Small intestine (tissue), 7 donors: ENCODE results near the gene RGS16. TPM values are rescaled to one million over a fixed set of nuclear protein-coding genes. Genes with fewer than 3 reads are reported as not detected.
A peak's percentile ranks its signal among the peaks of the same experiment; 100 is the strongest.
"Not testable (repeated sequence)": the region's sequence is repeated elsewhere in the genome, so short reads cannot be mapped to it uniquely, and the experiment has no call there.

Source experiments
- DNase-seq, 2 donors: peaks; one replicate each; pipeline versions ENCODE4 v3.0.0 to v3.0.0-alpha.2; 2013
- FAIRE-seq: peaks from 2 replicates; lab custom pipeline; 2012; peaks lifted over from hg19 to GRCh38; lab: Jason Lieb, UNC
- H3K27ac ChIP-seq, 3 donors: one replicate each; pipeline ENCODE4 v1.5.1; 2013; ENCODE audit warnings: low read length in 2 of 3, mild to moderate bottlenecking in 2 of 3, control low read depth in 1 of 3, inconsistent platforms in 1 of 3, low read depth in 1 of 3, moderate library complexity in 1 of 3
- H3K27me3 ChIP-seq, 3 donors: one replicate each; pipeline ENCODE4 v1.6.1; 2013; ENCODE audit warnings: low read length in 3 of 3, inconsistent platforms in 1 of 3; ENCODE audit not compliant: control insufficient read depth in 3 of 3, insufficient read depth in 3 of 3
- H3K36me3 ChIP-seq, 3 donors: one replicate each; pipeline ENCODE4 v1.6.1; 2013; ENCODE audit warnings: low read length in 3 of 3, inconsistent platforms in 1 of 3, low read depth in 1 of 3, mild to moderate bottlenecking in 1 of 3, moderate library complexity in 1 of 3; ENCODE audit not compliant: control insufficient read depth in 3 of 3, insufficient read depth in 2 of 3
- H3K4me1 ChIP-seq, 3 donors: one replicate each; pipeline ENCODE4 v1.6.1; 2013; ENCODE audit warnings: low read length in 2 of 3, inconsistent platforms in 1 of 3, low read depth in 1 of 3, mild to moderate bottlenecking in 1 of 3, moderate library complexity in 1 of 3; ENCODE audit not compliant: control insufficient read depth in 3 of 3, insufficient read depth in 2 of 3
- H3K4me3 ChIP-seq, 3 donors: one replicate each; pipeline ENCODE4 v1.5.1; 2013; ENCODE audit warnings: low read length in 3 of 3, control low read depth in 1 of 3, inconsistent platforms in 1 of 3, low read depth in 1 of 3, mild to moderate bottlenecking in 1 of 3, moderate library complexity in 1 of 3
- H3K9me3 ChIP-seq, 2 donors: one replicate each; pipeline ENCODE4 v1.6.1; 2013; ENCODE audit warnings: low read depth in 1 of 2, low read length in 1 of 2; ENCODE audit not compliant: control insufficient read depth in 2 of 2, insufficient read depth in 1 of 2
- WGBS, 3 donors: extraction: QIAGEN DNeasy Blood & Tissue Kit; methylation state at CpG; one replicate each; pipeline ENCODE4 v1.1.7; 2013; 5-methylcytosine and 5-hydroxymethylcytosine counted together
- polyA plus RNA-seq, 4 donors: library from polyadenylated mRNA; stranded (reverse) in 3 of 4; unstranded in 1 of 4; fragments of 200-250 nt in 3 of 4; fragments of 120-200 nt in 1 of 4; gene quantifications; one replicate each; pipeline versions ENCODE4 v1.2.1 to v1.2.3, GENCODE V29; 2013
- donor health status: healthy with polysubstance abuse.
- donor health status: control.
- donor health status: control.
- donor health status: Bipolar disorder and iron deficiency.
- donor health status: healthy.

RGS16 gene
- polyA plus RNA-seq, 4 donors, result 0.27 to 2.8 (median 0.88) TPM

DNA sequence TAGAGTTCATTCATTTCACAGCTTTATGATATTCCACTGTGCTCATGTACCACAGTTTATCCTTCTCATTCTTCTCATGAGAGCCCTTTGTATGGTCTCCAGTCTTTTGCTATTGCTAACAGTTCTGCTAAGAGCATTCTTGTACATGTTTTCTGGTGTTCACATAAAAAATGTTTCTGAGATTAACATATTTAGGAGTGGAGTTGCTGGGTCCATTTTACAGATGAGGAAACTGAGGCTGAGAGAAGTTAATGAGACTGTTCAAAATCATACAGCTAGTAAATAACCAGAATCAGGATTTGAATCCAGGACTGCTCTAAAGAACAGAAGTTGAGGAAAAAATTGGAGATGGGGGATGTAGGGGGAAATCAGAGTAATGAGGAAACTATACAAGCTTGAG is 28.8 kb upstream of the RGS16 start:
- Histone ChIP-seq H3K36me3 (no peaks in the 10 kb centered on the region), H3K4me3 (no peak overlapping the region), H3K27me3 (no peaks in the 10 kb centered on the region), H3K9me3 (no peaks in the 10 kb centered on the region), H3K4me1 (peaks cover 0 to 3% (median 0%) of the 10 kb centered on the region in 3 donors), H3K27ac (no peak overlapping the region)
- no peak for DNase-seq
- FAIRE-seq, result no peak

GRCh38 chr1:182632441-182632857 is 28.3 kb upstream of the RGS16 start:
- H3K27me3 ChIP-seq, H3K4me3 ChIP-seq, FAIRE-seq, H3K27ac ChIP-seq, H3K4me1 ChIP-seq, H3K9me3 ChIP-seq, H3K36me3 ChIP-seq: not testable (repeated sequence)
- DNase-seq, result peak; percentile 32 to 56
- 17 to 40% (median 21%) methylated on average over 12 of the region's 12 CpGs for whole genome bisulfite sequencing, 3 donors

- no peak overlapping the region for H3K27ac ChIP-seq
- H3K36me3 ChIP-seq, result no peaks in the 10 kb centered on the region
- no peaks in the 10 kb centered on the region for H3K9me3 ChIP-seq
- H3K27me3 ChIP-seq, result no peaks in the 10 kb centered on the region
- no peak overlapping the region for H3K4me3 ChIP-seq
- no peak for DNase-seq
- FAIRE-seq, result no peak
- 62 to 66% (median 64%) methylated on average over 1 of the region's 1 CpG for whole genome bisulfite sequencing, 3 donors
- H3K4me1 ChIP-seq, result peaks cover 0 to 3% (median 0%) of the 10 kb centered on the region in 3 donors
These were observed 27.8 kb upstream of the RGS16 start for GRCh38 chr1:182631954-182632353.

DNA sequence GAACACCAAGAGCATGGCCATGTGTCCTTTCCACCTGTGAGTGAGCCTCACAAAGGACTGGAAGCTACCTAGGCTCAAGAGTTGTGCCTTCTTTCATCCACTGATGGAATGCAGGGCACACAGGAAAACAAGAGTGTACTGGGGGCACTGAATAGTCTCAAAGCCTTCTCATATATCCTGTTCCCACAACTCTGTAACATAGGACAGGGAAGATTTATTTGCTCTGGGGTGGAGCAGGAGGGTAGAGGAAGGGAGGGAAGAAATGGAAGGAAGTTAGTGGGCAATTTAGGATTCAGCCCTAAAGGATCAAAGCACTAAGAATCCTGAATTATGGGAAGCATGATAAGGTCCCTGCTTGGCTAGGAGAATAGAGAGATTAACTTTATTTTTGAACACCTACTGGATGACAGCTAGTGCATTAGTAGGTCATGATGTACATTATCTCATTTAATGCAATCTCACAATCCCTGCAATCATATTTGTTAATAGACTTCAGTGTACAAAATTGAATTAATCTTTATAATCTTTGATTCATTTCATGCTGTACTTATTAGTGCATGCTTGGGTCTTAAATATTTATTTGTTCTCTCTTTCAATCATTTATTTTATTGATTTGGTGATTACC is 27.0 kb upstream of the RGS16 start:
- FAIRE-seq, result no peak
- Histone ChIP-seq H3K4me1 (peaks cover 0 to 3% (median 3%) of the 10 kb centered on the region in 3 donors), H3K27me3 (no peaks in the 10 kb centered on the region), H3K9me3 (no peaks in the 10 kb centered on the region), H3K4me3 (no peak overlapping the region), H3K27ac (no peak overlapping the region), H3K36me3 (no peaks in the 10 kb centered on the region)
- no peak for DNase-seq

DNA sequence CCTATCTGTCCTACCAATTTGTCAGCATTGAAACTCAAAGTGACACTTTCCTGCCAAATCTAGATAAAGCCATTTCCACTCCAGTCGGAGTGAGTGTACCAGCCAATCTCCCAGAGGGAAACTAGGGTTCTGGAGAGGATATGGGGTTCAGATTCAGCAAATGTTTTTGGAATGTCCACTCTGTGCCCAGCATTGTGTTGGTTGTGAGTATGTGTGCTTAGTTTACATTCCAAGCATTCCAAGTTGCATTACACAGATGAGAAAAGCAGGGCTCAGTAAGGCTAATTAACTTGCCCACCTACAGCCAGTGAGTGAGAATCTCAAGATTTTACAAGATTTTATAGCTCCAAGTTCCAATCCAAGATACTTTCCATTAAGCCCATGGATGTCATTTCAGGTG is 26.4 kb upstream of the RGS16 start:
- Histone ChIP-seq H3K27ac (no peak overlapping the region), H3K27me3 (no peaks in the 10 kb centered on the region), H3K9me3 (no peaks in the 10 kb centered on the region), H3K4me3 (no peak overlapping the region), H3K36me3 (no peaks in the 10 kb centered on the region), H3K4me1 (peaks cover 0 to 3% (median 3%) of the 10 kb centered on the region in 3 donors)
- WGBS, 3 donors, result 66 to 79% (median 77%) methylated on average over 1 of the region's 1 CpG
- FAIRE-seq (no peak), DNase-seq (no peak)

- Histone ChIP-seq H3K27ac (no peak overlapping the region), H3K27me3 (no peaks in the 10 kb centered on the region), H3K9me3 (no peaks in the 10 kb centered on the region), H3K4me3 (no peak overlapping the region), H3K36me3 (no peaks in the 10 kb centered on the region), H3K4me1 (peaks cover 0 to 3% (median 3%) of the 10 kb centered on the region in 3 donors)
- FAIRE-seq (no peak), DNase-seq (no peak)
- 66 to 91% (median 78%) methylated on average over 3 of the region's 3 CpGs for WGBS, 3 donors
These were observed 25.4 kb upstream of the RGS16 start for GRCh38 chr1:182629499-182630096.

DNA sequence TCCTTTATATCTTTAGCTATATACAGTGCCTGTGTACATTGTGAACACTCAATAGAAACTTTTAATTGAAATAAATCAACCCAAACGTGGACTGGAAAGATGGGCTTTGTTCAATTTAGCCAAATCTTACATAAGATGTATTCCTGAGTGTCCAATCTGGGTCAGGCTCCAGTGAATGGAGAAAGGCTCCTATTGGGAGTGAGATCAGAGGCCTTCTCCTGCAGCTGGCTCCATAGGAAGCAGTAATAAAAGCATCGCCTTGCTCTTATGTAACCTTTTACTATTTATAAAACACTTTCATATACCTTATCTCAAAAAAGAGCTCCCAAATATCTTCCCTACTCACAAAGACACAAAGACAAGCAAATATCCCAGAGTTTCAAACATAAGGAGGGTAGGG is 24.9 kb upstream of the RGS16 start:
- 51 to 68% (median 67%) methylated on average over 2 of the region's 2 CpGs for WGBS, 3 donors
- H3K27me3 ChIP-seq, result no peaks in the 10 kb centered on the region
- H3K27ac ChIP-seq, result no peak overlapping the region
- no peaks in the 10 kb centered on the region for H3K36me3 ChIP-seq
- peaks cover 0 to 3% (median 3%) of the 10 kb centered on the region in 3 donors for H3K4me1 ChIP-seq
- H3K4me3 ChIP-seq, result no peak overlapping the region
- DNase-seq (no peak), FAIRE-seq (no peak)
- H3K9me3 ChIP-seq, result no peaks in the 10 kb centered on the region

DNA sequence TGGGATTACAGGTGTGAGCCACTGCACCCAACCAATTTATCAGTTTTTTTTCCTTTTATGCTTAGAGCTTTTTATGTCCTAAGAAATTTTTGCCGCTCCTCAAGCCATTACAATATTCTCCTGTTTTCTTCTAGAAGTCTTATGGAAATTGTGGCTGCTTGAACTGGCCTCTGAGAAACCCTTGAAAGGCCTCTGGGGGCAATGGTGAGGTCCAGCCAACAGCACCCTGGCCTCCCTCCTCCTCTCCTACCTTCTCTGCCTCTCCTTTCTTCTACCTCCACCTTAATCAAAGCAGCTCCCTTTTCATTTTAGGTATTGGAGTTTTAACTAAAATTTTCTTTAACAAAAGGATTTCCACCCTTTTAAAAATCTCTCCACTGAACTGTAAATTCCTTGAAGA is 24.5 kb upstream of the RGS16 start:
- H3K36me3 ChIP-seq, result no peaks in the 10 kb centered on the region
- FAIRE-seq (no peak), DNase-seq (no peak)
- H3K27ac ChIP-seq, result no peak overlapping the region
- no peak overlapping the region for H3K4me3 ChIP-seq
- WGBS, 3 donors, result 96 to 100% (median 100%) methylated on average over 1 of the region's 1 CpG
- no peaks in the 10 kb centered on the region for H3K27me3 ChIP-seq
- no peaks in the 10 kb centered on the region for H3K9me3 ChIP-seq
- peaks cover 0 to 3% (median 3%) of the 10 kb centered on the region in 3 donors for H3K4me1 ChIP-seq

DNA sequence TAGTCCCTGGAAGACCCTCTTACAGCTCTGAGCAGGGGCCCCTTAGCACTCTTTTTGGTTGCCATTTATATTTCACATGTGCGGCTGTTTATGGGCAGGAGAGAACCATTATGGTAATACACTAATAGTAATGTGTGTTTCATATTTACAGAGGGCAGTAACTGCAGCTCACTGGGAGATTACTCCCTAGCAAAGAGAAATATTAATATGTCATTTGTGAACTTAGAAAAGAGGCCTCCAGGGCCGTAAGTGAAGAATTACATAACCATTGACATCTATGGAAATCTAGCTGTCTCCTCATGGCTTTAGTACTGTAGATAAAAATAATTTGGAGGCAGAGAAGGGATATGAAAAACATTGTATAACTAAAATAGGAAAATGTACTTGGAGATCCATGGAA is 23.4 kb upstream of the RGS16 start:
- no peaks in the 10 kb centered on the region for H3K36me3 ChIP-seq
- DNase-seq (no peak), FAIRE-seq (no peak)
- no peaks in the 10 kb centered on the region for H3K9me3 ChIP-seq
- 82 to 94% (median 93%) methylated on average over 2 of the region's 2 CpGs for WGBS, 3 donors
- H3K27me3 ChIP-seq, result no peaks in the 10 kb centered on the region
- no peak overlapping the region for H3K4me3 ChIP-seq
- peaks cover 0 to 3% (median 3%) of the 10 kb centered on the region in 3 donors for H3K4me1 ChIP-seq
- H3K27ac ChIP-seq, result no peak overlapping the region
